HG03103 (cell line): ENCODE data around the gene ASB6.

Experiments used
- ATAC-seq: cut with Tn5 transposase; IDR thresholded peaks from one replicate; pipeline ENCODE4 v1.9.1; 2021; ENCODE audit warnings: low read depth; ENCODE audit not compliant: unreplicated experiment

The ASB6 gene

DNA sequence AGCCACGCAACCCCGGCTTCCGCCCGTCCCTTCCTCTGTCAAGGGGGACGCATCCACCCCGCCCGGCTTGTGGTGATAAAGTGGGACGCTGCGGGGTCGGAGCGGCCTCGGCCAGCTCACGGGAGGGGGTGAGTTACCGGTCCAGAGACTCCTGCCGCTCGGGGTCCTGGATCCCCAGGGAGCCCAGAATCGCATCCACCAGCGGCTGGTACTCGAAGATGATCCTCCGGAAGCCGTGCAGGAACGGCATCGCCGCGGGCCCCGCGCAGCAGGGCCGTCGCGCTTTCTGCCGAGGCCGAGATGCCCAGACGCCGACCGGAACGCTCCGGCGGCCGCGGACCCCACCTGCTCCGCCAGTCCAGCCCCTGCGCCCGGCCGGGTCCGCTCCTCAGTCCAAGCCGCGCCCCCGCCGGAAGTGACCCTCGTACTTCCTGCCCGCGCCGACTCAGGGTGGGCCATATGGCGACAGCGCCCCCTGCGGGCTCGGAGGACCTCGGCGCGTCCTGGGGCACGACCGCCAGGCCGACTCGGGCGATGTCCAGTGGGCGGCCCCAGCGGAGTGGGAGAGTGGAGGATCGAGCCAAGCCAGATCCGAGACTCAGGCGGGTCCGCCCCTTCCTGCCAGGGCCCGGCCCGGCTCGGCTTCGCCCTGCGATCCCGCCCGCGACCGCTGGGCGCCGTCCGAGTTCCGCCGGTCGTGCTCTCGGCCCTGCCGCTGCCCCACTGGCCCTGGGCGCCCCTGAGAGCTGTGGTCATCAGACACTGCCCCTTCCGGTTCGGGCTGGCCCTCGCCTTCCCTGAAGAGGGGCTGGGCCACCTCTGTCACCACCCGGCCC is at the start of gene ASB6:
TSS of gene ASB6 (minus strand) at position 402 of the 836 bp plus-strand sequence. CDS start at position 250, 152 bp downstream.
- ATAC-seq: peak; percentile 85

DNA sequence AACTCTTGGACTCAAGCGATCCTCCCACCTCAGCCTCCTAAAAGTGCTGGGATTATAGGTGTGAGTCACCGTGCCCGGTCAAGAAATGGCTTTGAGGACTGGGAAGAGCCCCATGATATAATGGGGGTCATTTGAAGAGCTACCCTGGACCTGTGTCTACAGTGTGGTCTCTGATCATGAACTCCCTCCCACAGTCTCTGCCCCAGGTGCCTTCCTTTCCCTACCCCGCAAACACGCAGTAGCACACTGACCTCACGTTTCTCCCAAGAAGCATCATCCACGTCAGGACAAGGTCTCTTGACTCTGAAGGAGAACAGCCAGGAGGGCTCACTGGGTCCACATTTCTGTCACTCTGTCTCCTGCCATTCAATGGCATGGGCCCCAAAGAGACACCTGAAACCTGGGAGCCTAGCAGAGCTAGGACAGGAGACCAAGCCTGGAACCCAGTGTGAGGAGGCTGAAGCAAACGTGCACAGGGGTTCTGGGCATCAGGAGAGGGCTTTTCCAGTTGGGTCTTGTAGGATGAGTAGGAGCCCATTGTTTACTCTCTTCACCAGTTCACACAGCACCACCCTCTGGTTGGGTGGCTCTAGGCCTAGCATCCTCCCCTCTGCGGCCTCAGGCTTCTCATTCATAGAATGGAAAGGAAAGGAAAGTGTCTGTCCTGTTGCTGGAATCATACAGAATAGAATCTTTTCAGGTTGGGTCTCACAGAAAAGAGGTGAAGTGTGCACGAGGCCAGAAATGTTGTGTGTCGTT is 46.5 kb upstream of the ASB6 start:
- no peak for ATAC-seq

DNA sequence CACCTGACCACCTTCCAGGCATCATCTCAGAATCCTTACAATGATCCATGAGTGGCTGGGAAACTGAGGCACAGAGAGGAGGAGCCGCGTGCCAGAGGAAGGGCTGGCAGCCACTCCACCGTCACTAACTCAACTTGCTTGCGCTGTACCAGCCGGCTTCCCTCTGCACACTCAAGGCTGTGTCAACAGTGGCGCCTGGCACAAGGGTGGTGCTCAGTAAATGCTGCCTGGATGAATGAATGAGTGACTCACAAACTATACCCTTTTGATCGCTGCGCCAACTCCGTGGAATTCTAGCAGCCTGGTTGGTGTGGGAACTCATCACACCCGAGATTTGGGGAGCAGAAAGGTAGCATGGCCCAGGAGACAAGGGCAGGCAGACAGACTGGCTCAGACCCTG is 45.4 kb upstream of the ASB6 start:
- no peak for ATAC-seq

- no peak for ATAC-seq
These were observed 44.8 kb upstream of the ASB6 start for GRCh38 chr9:129686736-129687135.

- no peak for ATAC-seq
These were observed 43.9 kb upstream of the ASB6 start for GRCh38 chr9:129685933-129686259.

- ATAC-seq: no peak
These were observed 43.4 kb upstream of the ASB6 start for GRCh38 chr9:129685220-129685932.

- ATAC-seq: no peak
These were observed 40.4 kb upstream of the ASB6 start for GRCh38 chr9:129682381-129682780.

DNA sequence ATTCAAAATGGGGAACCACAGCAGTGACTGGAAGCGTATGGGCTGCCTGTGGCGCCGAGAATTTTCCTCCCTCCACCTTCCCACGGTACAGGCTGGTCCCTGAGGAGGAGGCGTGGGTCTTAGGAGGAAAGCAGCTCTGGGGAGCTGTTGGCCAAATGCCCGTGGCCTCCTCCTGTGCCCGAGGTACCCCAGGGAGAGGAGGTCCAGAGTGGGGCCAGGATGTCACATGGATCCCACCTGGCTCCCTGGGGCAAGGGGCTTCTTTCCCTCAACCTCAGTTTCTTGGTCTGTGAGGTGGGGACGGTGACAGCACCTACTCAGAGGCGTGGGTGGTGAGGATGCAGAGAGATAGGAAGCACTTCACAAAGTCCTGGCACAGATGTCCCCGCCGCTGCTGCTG is 40.0 kb upstream of the ASB6 start:
- no peak for ATAC-seq

GRCh38 chr9:129679537-129679936 is 37.6 kb upstream of the ASB6 start:
- no peak for ATAC-seq

- no peak for ATAC-seq
These were observed 36.9 kb upstream of the ASB6 start for GRCh38 chr9:129678844-129679243.

- no peak for ATAC-seq
These were observed 35.5 kb upstream of the ASB6 start for GRCh38 chr9:129677456-129677855.

- no peak for ATAC-seq
These were observed 35.0 kb upstream of the ASB6 start for GRCh38 chr9:129676975-129677374.

DNA sequence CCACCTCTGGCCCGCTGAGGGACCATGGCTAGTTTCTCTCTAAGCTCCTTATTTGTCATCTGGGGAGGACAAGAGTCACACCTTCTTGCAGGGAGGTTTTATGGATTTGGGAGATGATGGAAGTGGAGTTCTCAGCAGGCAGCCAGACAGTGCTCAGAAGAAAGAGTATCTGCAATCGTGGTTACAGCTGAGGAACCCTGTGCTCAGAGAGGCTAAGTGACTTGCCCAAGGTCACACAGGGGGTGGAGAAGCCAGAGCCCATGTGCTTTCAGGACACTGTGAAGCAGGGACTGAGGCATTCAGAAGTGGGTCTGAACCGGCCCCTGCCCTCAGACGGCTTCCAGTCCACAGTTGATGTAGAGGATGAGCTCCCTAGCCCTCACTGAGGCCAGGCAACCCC is 34.3 kb upstream of the ASB6 start:
- no peak for ATAC-seq

DNA sequence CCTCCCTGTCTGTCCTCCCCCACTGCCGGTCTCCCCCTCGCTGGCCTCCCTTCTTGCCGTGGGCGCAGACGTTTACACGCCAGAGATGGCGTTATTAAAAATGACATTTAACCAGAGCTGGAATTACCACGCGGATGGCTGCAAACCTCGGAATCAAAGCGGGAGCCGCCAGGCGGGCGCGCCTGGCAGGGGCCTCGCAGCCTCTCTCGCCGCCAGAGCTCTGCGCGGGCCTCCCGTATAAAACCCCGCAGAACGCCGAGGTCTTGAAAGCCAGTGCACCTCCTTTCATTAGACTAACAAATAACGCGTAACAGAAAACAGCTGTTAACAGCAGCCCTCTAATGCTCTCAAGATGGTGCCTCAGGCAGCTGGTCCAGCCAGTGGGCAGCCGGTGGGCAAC is 33.7 kb upstream of the ASB6 start:
- no peak for ATAC-seq

GRCh38 chr9:129674229-129674628 is 32.3 kb upstream of the ASB6 start:
- no peak for ATAC-seq

DNA sequence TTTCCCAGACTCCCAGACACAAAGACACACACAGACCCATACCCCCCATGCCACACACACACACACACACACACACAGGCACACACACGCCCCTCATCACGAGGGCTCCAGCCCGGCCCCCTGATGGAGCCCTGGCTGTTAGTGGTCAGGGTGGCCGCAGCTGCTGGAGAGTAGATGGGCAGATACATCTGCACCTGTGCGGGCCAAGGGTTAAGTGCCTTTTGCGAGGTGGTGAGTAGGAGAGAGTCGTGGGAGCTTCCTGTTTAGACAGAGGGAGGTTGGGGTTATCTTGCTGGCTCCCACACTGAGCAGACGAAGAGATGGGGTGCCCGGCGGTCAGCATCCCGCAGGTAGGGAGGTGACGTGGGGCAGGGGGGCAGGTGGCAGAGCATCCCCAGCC is 31.7 kb upstream of the ASB6 start:
- no peak for ATAC-seq

DNA sequence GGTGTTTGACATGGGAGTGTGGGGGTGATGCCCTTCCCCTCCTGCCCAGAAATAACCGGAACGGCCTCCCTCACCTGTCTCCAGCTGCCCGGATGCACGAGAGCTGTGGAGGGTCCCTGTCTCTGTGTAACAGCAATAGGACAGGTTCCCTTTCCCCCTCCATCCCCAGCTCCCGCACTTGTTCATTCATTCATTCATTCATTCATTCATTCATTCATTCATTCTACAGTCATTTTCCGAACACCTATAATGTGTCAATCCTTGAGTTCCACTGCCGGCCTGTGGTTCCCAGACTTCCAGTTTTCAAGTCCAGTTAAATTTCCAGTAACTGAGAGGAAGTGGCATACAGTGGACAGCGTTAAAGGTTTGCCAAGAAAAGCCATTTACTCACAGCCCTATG is 30.8 kb upstream of the ASB6 start:
- ATAC-seq: no peak

GRCh38 chr9:129671519-129671918 is 29.6 kb upstream of the ASB6 start:
- ATAC-seq: no peak

GRCh38 chr9:129671065-129671464 is 29.1 kb upstream of the ASB6 start:
- no peak for ATAC-seq

DNA sequence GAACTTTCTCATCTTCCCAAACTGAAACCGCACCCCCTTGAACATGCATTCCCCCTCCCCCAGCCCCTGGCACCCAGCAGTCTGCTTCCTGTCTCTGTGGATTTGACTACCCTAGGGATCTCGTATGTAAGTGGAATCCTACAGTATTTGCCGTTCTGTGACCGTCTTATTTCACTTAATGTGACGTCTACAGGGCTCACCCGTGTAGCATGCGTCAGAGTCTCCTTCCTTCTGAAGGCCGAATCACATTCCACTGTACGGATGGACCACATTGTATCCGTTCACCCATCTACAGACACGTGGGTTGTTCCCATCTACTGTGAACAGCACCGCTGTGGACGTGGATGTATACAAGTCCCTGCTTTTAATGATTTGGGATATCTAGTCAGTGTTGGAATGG is 28.0 kb upstream of the ASB6 start:
- no peak for ATAC-seq

- ATAC-seq: no peak
These were observed 27.3 kb upstream of the ASB6 start for GRCh38 chr9:129669141-129669718.
